SU-DHL-6 (cell line): ENCODE results near the gene SPATC1L.

Experiments
- EZH2phosphoT487 ChIP-seq: fragments of 200-600 bp; sonication (generic), shearing (Covaris generic); conservative IDR thresholded peaks from 2 replicates; pipeline ENCODE4 v1.6.1; 2018; ENCODE audit warnings: mild to moderate bottlenecking, antibody characterized with exemption, low read length, moderate library complexity, mixed read lengths
- TF ChIP-seq, protein P1 (sequence below): fragments of 200-600 bp; sonication (generic); IDR thresholded peaks from one replicate; pipeline ENCODE4 v1.5.1; 2017; ENCODE audit warnings: antibody characterized with exemption, mild to moderate bottlenecking, low read length, moderate library complexity; ENCODE audit not compliant: insufficient read depth, poor library complexity, severe bottlenecking

- TF ChIP-seq, protein P1, sequence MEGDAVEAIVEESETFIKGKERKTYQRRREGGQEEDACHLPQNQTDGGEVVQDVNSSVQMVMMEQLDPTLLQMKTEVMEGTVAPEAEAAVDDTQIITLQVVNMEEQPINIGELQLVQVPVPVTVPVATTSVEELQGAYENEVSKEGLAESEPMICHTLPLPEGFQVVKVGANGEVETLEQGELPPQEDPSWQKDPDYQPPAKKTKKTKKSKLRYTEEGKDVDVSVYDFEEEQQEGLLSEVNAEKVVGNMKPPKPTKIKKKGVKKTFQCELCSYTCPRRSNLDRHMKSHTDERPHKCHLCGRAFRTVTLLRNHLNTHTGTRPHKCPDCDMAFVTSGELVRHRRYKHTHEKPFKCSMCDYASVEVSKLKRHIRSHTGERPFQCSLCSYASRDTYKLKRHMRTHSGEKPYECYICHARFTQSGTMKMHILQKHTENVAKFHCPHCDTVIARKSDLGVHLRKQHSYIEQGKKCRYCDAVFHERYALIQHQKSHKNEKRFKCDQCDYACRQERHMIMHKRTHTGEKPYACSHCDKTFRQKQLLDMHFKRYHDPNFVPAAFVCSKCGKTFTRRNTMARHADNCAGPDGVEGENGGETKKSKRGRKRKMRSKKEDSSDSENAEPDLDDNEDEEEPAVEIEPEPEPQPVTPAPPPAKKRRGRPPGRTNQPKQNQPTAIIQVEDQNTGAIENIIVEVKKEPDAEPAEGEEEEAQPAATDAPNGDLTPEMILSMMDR = no peak
- no peak for TF ChIP-seq EZH2phosphoT487
Observed at GRCh38 chr21:46149205-46149901, 34.9 kb downstream of the SPATC1L start.
